Stimulated activated memory B cell treated with anti-CD40 and anti-IgM and Interleukin-4, amounts not matched to agents 10 μg/mL and 1 μg/mL and 100 μg/mL, for 72 hours (primary cell): ENCODE results near the gene ASCL5.

Source experiments
- ATAC-seq: fragments of 150-1000 bp; cut with Tn5 transposase; 2 replicates; pipeline ENCODE4 v1.10.0; 2021
- H3K27ac Mint-ChIP-seq: one replicate; pipeline ENCODE4 v1.8.0; 2022; ENCODE audit warnings: mild to moderate bottlenecking, mixed read lengths
- H3K27me3 Mint-ChIP-seq: one replicate; pipeline ENCODE4 v1.8.0; 2022; ENCODE audit warnings: mixed read lengths
- H3K36me3 Mint-ChIP-seq: one replicate; pipeline ENCODE4 v1.8.0; 2022; ENCODE audit warnings: mixed read lengths
- H3K4me1 Mint-ChIP-seq: one replicate; pipeline ENCODE4 v1.8.0; 2022; ENCODE audit warnings: mixed read lengths
- H3K4me3 Mint-ChIP-seq: one replicate; pipeline ENCODE4 v1.8.0; 2022; ENCODE audit warnings: mild to moderate bottlenecking, moderate library complexity, mixed read lengths
- H3K9me3 Mint-ChIP-seq: one replicate; pipeline ENCODE4 v1.8.0; 2022; ENCODE audit warnings: mixed read lengths

The ASCL5 gene

DNA sequence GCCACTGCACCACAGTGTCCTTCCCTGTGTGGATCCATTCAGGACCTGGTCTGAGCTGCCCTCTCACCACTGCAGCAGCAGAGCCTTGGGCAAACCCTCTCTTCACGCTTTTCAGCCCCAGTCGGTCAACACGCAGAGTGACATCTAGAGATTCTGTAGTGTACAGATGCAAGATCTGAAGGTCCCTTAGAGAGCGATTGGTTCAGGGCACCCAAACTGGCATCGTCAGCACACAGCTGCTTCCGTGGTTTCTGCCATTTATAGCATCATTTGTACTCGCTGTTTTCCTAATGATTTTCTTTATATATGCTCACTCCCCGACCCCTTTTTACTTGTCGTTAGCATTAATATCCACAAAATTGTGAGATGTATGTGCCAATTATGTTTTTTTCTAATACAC, 1.5 kb upstream of the ASCL5 start:
- peaks cover 29% of the 10 kb centered on the region for H3K27me3 Mint-ChIP-seq

DNA sequence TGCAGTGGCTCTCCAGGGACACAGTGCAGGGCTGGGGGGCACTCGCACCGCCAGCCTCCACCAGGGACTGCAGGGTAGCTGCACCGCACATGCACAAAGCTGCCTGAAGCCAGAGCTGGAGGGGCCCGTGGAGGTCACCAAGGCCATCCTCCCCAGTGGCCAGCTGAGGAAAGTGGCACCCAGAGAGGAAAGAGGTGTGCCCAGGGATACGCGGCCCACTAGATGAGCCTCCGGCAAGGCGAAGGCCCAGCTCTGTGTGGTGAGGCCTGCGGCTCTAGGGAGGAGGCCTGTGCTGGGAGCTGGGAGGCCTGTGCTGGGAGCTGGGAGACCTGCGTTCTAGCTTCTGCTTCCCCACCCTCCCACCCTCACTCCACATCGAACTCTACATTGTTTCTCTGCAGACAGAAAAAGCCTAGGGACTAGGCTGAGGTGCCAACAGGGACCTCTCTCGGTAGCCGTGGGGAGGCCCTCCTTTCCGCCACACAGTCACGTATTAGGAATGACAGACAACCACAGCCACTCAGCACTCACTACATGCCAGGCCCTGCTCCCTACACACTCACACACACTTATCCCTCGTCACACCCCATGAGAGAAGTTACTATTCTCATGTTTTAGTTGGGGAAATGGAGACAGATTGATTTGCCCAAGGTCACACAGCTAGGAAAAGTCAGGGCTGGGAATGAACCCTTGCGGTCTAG, 921 bp upstream of the ASCL5 start:
- Mint-ChIP-seq H3K4me1 (no peaks in the 10 kb centered on the region), H3K9me3 (peaks cover 3% of the 10 kb centered on the region), H3K27me3 (peaks cover 29% of the 10 kb centered on the region), H3K27ac (no peak overlapping the region), H3K36me3 (peaks cover 9% of the 10 kb centered on the region), H3K4me3 (no peak overlapping the region)
- no peak for ATAC-seq

More for the DNA sequence above, 1.5 kb upstream of the ASCL5 start:
- no peak overlapping the region for H3K27ac Mint-ChIP-seq
- no peak for ATAC-seq
- no peak overlapping the region for H3K4me3 Mint-ChIP-seq
- no peaks in the 10 kb centered on the region for H3K4me1 Mint-ChIP-seq
- peaks cover 10% of the 10 kb centered on the region for H3K36me3 Mint-ChIP-seq
- peaks cover 3% of the 10 kb centered on the region for H3K9me3 Mint-ChIP-seq

DNA sequence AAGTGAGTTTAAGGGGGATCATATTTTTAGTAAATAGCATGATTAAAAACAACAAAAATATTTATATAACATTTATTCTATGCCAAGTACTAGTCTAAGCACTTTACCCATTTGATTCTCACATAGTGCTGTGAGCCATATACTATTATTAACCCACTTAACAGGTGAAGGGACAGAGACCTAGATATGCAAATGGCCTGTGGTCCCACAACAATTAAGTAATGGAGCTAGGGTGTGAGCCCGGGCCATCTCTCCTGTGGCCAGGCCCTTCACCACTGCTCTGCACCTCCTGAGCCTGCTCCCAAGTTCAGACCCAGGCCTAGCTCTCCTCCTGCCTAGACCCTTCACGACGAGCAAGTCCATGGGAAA, 537 bp downstream of the ASCL5 start:
- no peaks in the 10 kb centered on the region for H3K36me3 Mint-ChIP-seq
- H3K4me3 Mint-ChIP-seq: no peak overlapping the region
- no peak for ATAC-seq
- H3K27me3 Mint-ChIP-seq: peaks cover 29% of the 10 kb centered on the region
- H3K4me1 Mint-ChIP-seq: no peaks in the 10 kb centered on the region
- no peak overlapping the region for H3K27ac Mint-ChIP-seq
- H3K9me3 Mint-ChIP-seq: peaks cover 3% of the 10 kb centered on the region

DNA sequence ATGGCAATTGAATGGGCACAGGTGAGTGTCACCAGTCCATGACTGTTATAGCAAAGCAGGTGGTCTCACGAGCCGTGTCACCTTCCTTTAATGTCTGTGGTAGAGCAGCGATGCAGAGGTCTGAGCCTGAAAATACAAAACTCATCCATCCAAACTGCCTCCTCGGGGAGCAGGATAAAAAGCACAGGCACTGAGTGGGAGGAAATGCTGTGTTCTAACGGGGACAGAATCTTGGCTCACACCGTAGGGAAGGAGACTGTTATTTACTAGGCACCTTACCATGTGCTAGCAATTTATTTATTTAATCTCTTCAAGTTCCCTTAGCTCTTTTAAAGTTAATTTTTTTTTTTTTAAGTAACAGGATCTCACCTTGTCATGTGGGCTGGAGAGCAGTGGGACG, 1.2 kb downstream of the ASCL5 start:
- no peak overlapping the region for H3K4me3 Mint-ChIP-seq
- H3K36me3 Mint-ChIP-seq: no peaks in the 10 kb centered on the region
- ATAC-seq: no peak
- no peaks in the 10 kb centered on the region for H3K4me1 Mint-ChIP-seq
- H3K9me3 Mint-ChIP-seq: peaks cover 3% of the 10 kb centered on the region
- H3K27me3 Mint-ChIP-seq: peaks cover 29% of the 10 kb centered on the region
- no peak overlapping the region for H3K27ac Mint-ChIP-seq

DNA sequence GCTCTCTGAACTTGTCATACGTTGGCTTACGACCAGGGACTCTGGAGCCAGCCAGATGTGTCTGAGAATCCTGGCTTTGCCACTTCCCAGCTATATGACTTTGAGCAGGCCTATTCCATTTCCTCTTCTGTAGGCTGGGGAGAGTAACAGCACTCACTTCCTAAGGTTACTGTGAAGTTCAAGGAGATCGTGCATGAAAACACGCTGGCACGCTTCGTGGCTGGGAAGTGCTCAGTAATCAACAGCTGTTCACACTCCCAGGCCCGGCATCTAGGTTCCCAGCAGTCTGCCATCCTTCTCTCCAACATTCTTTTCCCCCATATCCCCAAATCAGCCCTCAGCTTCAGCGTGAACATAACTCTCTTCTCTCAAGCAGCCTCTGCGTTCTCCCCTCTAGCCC, 2.0 kb downstream of the ASCL5 start:
- Mint-ChIP-seq H3K9me3 (peaks cover under 1% of the 10 kb centered on the region), H3K27me3 (peaks cover 29% of the 10 kb centered on the region), H3K27ac (no peak overlapping the region), H3K4me1 (peaks cover 4% of the 10 kb centered on the region), H3K4me3 (no peak overlapping the region), H3K36me3 (no peaks in the 10 kb centered on the region)
- no peak for ATAC-seq

DNA sequence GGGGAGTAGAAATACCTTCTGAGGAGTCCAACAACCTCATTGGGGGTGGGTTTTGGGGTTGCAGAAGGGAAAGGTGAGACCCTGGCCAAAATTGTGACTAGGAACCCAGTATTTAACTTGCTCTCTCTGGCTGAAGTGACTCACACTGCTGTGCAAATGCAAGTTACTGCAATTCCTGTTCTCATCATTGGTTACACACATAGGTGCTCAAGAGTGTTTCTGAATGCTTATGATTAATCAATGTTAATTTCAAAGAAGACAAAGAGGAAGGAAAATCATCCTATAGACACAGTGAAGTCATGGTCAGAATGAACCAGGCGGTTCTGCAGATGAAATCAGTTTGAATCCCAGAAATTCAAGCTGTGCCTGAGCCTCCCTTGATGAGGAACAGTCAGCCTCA, 3.1 kb downstream of the ASCL5 start:
- H3K27me3 Mint-ChIP-seq: peaks cover 29% of the 10 kb centered on the region
- no peak for ATAC-seq
- no peak overlapping the region for H3K27ac Mint-ChIP-seq
- peaks cover 11% of the 10 kb centered on the region for H3K4me1 Mint-ChIP-seq
- H3K4me3 Mint-ChIP-seq: no peak overlapping the region
- H3K36me3 Mint-ChIP-seq: no peaks in the 10 kb centered on the region
- H3K9me3 Mint-ChIP-seq: no peaks in the 10 kb centered on the region

DNA sequence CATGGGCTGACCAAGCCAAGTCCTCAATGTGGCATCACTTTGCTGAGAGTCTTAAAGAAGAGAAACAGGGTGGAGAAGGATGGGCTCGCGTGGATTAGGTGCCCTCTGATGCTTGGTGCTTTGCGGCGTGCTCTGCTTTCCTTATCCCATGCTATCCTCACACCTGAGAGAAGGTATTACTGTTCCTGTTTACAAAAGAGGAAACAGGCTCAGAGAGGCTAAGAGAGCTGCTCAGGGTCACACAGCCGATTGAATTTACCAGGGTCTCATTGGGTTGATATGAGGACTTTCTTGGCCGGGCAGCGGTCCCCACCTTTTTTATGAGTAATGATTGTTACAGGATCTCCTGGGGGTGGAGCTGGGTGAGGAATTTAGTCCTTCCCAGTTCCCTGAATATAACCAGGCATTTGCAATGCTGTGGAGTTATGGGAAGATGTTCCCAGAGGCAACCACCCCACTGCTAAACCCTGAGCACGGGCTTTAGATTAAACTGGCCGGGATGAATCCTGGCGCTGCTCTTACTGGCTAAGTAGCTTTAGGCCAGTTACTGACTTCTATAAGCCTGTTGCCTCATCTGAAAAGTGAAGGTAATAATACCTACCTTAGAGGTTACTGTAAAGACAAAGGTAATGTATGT, 4.5 kb downstream of the ASCL5 start:
- Mint-ChIP-seq H3K4me3 (no peak overlapping the region), H3K27ac (no peak overlapping the region), H3K27me3 (peaks cover 33% of the 10 kb centered on the region), H3K36me3 (no peaks in the 10 kb centered on the region), H3K4me1 (peaks cover 11% of the 10 kb centered on the region), H3K9me3 (no peaks in the 10 kb centered on the region)
- ATAC-seq: no peak

DNA sequence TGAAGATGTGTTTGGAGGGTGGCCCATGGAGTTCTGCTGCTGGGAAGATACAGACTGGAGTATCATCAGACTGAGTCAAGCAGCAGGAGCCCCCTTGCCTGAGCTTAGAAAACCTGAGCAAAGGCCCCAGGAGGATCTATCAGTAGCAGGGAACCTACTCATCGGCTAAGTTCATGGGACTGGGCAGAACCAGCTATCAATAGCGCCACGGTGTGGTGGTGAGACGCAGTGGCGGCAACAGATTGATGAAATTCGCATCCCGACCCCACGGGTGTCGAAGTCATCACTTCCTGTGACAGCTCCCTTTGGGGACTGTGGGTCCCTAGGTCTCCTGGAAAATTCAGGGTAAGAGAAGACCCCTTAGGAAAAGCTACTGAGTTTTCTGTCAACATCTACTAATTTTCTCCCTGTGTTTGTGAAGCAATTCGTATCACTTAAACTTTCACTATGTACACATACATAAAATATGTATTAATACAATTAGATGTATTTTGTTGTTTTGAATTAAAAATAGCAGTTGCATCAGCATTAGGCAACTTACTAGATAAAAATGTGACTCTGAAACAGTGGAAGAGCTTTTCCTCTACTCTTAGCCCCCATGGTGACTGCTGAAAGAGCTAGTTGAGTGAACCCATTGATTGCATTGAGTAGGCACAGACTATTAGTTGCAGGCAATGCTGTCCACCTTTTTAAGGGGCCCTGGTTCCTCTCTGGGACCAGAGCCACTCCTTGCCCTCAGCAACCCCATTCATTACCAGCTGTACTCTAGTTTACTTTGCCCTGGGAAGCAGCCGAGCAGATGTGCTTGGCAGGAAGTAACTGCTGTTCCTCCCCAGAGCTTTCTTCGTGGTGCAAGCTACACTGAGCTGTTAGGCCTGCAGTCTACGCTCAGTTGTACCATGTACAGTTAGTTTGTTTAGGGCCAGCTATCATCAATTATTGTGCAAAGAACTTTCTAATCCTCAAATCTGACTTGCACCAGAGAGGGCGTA, 7.5 kb downstream of the ASCL5 start:
- no peak overlapping the region for H3K4me3 Mint-ChIP-seq
- H3K27me3 Mint-ChIP-seq: peaks cover 38% of the 10 kb centered on the region
- H3K27ac Mint-ChIP-seq: no peak overlapping the region
- no peaks in the 10 kb centered on the region for H3K36me3 Mint-ChIP-seq
- no peak for ATAC-seq
- peaks cover 15% of the 10 kb centered on the region for H3K4me1 Mint-ChIP-seq
- no peaks in the 10 kb centered on the region for H3K9me3 Mint-ChIP-seq

DNA sequence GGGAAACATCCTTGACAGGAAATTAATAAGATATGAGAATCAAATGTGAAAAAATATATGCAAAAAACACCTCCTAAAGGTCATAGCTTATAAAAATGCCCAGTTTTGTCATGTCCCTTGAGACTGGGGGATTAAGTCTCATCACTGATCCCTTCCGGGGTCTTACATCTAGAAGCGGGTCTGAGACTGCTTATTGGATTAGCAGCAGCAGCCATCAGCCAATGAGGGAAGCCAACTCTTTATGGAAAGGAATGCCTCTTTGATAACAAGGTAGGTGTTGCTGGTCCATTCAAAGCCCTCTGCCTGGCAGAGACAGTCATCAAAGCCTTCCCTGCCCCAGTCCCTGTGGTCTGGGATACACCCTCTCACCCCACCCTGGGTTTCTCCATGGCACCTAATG, 10.9 kb downstream of the ASCL5 start:
- no peak for ATAC-seq
- no peak overlapping the region for H3K27ac Mint-ChIP-seq
- H3K4me3 Mint-ChIP-seq: no peak overlapping the region
- H3K4me1 Mint-ChIP-seq: peaks cover 22% of the 10 kb centered on the region
- peaks cover 57% of the 10 kb centered on the region for H3K27me3 Mint-ChIP-seq
- H3K36me3 Mint-ChIP-seq: no peaks in the 10 kb centered on the region
- no peaks in the 10 kb centered on the region for H3K9me3 Mint-ChIP-seq

DNA sequence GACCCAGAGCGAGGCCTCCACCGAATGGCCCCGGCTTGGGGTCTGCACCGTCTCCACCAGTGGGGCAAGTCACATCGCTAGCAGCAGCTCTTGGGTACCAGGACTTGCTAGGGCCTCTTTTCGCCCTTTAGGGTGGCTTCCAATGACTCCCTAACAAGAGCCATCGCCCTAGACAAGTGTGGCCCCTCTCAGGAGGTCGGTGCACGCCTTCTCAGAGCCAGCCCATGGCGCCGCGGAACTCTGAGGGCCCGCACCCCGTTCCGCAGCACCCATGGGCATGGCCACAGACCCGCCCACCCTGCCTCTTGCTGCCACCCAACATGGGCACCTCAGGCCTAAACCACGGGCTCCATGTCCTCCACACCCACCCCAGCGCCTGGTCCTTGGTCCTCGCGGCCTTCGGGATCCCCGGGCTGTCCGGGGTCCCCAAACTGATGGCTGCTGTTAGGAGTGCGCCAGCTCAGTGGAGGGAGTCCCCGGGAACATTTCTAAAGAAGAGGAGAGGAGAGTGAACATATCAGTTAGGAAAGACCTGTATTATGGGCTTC, 11.5 kb downstream of the ASCL5 start:
- peaks cover 22% of the 10 kb centered on the region for H3K4me1 Mint-ChIP-seq
- H3K27me3 Mint-ChIP-seq: peaks cover 57% of the 10 kb centered on the region
- H3K27ac Mint-ChIP-seq: no peak overlapping the region
- no peaks in the 10 kb centered on the region for H3K36me3 Mint-ChIP-seq
- H3K9me3 Mint-ChIP-seq: no peaks in the 10 kb centered on the region
- no peak for ATAC-seq
- H3K4me3 Mint-ChIP-seq: no peak overlapping the region

DNA sequence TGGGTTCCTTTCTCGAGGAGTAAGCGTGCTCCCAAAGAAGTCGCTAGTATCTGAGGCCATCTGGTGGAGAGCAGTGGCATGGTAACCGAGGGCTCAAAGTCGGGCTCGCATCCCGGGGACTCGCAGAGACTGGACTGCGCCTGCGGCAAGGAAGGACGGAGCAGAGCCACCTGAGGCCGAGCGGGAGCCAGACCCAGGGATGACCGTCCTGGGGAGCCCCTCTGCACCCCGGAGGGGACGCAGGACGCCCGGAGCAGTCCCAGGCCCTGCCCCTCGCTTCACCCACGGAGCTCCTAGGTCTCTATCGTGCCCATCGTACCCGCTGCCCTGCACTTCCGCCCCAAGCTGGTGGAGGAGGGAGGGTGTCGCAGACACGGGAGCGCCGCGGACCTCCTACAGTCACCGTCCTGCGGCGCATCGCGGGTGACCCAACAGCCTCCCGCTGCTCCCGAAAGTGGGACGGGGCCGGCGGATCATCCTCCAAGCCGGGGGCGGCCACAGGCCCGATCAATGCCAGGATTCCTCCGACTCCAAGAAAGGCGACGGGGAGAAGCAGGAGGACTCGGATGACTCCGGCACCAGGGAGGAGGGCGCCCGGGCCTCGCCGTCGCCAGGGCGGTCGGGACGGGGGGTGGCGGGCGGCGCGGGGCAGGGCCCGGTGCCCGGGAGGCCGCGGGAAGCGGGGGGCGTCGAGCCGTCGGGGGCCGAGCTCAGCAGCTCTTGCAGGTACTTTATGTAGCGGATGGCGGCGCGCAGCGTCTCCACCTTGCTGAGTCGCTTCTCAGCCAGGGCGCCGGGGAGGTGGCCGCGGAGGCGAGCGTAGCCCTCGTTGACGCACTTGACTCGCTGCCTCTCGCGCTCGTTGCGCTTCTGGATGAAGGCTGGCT, 12.5 kb downstream of the ASCL5 start:
- Mint-ChIP-seq H3K4me3 (peak overlapping the region; percentile 67), H3K36me3 (no peaks in the 10 kb centered on the region), H3K27me3 (peaks cover 57% of the 10 kb centered on the region), H3K4me1 (peaks cover 12% of the 10 kb centered on the region), H3K27ac (peak overlapping the region; percentile 69), H3K9me3 (no peaks in the 10 kb centered on the region)
- peak; percentile 84 for ATAC-seq

DNA sequence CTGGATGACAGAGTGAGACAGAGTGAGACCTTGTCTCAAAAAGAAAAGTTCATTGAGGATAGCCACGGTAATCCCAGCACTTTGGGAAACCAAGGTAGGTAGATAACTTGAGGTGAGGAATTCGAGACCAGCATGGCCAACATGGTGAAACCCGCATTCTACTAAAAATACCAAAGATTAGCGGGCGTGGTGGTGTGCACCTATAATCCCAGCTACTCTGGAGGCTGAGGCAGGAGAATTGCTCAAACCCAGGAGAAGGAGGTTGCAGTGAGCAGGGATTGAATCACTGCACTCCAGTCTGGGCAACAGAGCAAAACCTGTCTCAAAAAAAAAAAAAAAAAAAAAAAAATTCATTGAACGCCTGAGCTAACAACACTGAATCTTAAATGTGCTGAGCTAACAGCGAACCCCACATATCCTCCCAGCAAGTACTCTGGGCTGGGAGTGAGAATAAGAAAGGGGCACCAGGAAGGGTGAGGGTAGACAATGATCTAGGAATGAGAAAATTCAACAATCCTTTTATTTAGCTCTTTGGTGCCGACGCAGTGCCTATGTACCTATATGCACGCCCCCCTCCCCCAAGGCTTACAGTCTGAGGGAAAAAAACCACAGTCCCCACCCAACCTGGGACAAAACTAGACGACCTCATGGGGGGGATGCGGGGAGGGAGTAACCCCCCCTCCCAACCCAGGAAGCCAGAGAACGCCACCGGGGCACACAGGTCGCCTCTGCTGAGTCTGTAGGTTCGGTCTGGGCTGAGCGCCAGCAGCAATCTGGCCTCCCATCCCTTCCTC, 13.3 kb downstream of the ASCL5 start:
- Mint-ChIP-seq H3K36me3 (no peaks in the 10 kb centered on the region), H3K9me3 (no peaks in the 10 kb centered on the region), H3K27ac (no peak overlapping the region), H3K27me3 (peaks cover 57% of the 10 kb centered on the region), H3K4me3 (peak overlapping the region; percentile 67), H3K4me1 (peaks cover 11% of the 10 kb centered on the region)
- ATAC-seq: no peak

DNA sequence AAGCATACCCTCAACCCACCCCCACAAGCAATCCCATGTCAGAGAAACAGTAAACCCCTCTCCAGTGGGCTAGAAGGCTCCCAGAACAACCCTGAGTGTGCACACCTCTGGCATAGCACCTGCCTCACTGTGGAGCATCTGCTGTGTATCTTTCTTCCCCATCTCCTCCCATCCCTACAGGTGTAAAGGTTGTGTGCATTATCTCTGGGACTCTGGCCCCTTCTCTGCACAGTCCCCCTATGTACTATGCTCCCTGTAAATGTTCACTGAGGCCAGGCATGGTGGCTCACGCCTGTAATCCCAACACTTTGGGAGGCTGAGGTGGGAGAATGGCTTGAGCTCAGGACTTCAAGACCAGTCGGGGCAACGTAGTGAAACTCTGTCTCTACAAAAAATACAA, 14.1 kb downstream of the ASCL5 start:
- peaks cover 56% of the 10 kb centered on the region for H3K27me3 Mint-ChIP-seq
- H3K9me3 Mint-ChIP-seq: no peaks in the 10 kb centered on the region
- no peak overlapping the region for H3K4me3 Mint-ChIP-seq
- no peak for ATAC-seq
- peaks cover 11% of the 10 kb centered on the region for H3K4me1 Mint-ChIP-seq
- no peak overlapping the region for H3K27ac Mint-ChIP-seq
- H3K36me3 Mint-ChIP-seq: no peaks in the 10 kb centered on the region

DNA sequence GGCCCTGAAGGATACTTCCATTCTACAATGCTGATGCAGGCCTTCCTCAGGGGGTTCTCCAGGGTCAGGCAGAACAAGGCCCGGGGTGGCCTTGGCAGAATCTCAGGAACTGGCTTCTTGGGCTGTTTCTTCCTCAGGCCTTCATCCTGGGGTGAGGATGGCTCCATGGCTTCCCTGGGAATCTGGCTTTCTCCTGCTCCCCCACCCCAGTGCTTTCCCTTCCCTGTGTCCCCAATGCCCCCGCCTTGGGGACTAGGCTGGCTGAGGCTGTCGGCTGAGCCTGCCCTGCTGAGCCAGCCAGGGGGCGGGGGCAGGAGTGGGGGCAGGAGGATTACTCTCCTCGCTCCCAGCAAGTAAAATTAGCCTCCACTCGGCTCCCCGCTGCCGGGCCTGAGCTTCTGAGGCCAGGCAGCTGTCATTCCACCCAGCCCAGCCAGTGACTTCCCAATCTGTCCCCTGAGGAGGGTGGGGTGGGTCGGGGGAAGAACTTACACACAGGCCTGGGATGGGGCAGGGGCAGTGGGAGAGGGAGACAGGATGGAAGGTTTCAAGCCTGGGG, 14.7 kb downstream of the ASCL5 start, which contains the start of gene CACNA1S:
TSS of gene CACNA1S (minus strand) at position 254 of the 559 bp plus-strand sequence. CDS start at position 167, 87 bp downstream.
- no peaks in the 10 kb centered on the region for H3K9me3 Mint-ChIP-seq
- H3K27ac Mint-ChIP-seq: no peak within 1 kb of the TSS
- ATAC-seq: no peak
- H3K4me1 Mint-ChIP-seq: peaks cover 11% of the 10 kb centered on the region
- no peaks in the 10 kb centered on the region for H3K36me3 Mint-ChIP-seq
- peaks cover 54% of the 10 kb centered on the region for H3K27me3 Mint-ChIP-seq
- H3K4me3 Mint-ChIP-seq: no peak within 1 kb of the TSS
